HCT116 (cell line): Measurements from ENCODE around the gene BRD9. TPM values are rescaled to one million over a fixed set of nuclear protein-coding genes. Genes with fewer than 3 reads are reported as not detected.

Experiments used
- ATAC-seq: fragments of 200-7000 bp; cut with Tn5 transposase; 2 replicates; pipeline ENCODE4 v1.9.1; 2020; ENCODE audit warnings: mild to moderate bottlenecking, moderate library complexity
- BruUV-seq: library from RNA; stranded (reverse); fragments of 400-500 nt; replicated peaks from 2 replicates; lab custom pipeline; 2021; lab: Mats Ljungman, UMichigan
- CTCF ChIA-PET: fragments of 300-600 bp; sonication (Branson Sonifier 250); formaldehyde crosslinking; loops from one replicate; lab custom pipeline; 2021; ENCODE audit warnings: antibody characterized with exemption; lab: Charles Lee
- POLR2A ChIA-PET: fragments of 300-600, 350-600 bp; sonication (Branson Sonifier 250); formaldehyde crosslinking; loops from one replicate; lab custom pipeline; 2021; ENCODE audit warnings: antibody characterized with exemption; lab: Charles Lee
- RAD21 ChIA-PET, 2 experiments: fragments of 300-600 bp; sonication (Branson Sonifier 250); formaldehyde crosslinking; loops; one replicate each; lab custom pipeline; 2023; ENCODE audit warnings: low total read pairs in 2 of 2; ENCODE audit not compliant: uncharacterized antibody in 2 of 2, unreplicated experiment in 2 of 2, low non-redundant PET in 1 of 2; lab: Charles Lee
- DNase-seq: peaks from one replicate; pipeline ENCODE4 v3.0.0-alpha.2; 2010; ENCODE audit warnings: low read depth, low spot score
- H2AFZ ChIP-seq: fragments of 200-600 bp; shearing (Covaris generic), sonication (generic); 2 replicates; pipeline ENCODE4 v1.6.1; 2017; ENCODE audit warnings: low read depth, mixed run types, mixed read lengths, antibody characterized with exemption, low read length; ENCODE audit not compliant: poor library complexity, severe bottlenecking
- H3K27ac ChIP-seq: 2 replicates; pipeline ENCODE4 v1.5.1; 2012; ENCODE audit warnings: low read depth, low read length
- H3K27me3 ChIP-seq: fragments of 200-600 bp; sonication (generic); 2 replicates; pipeline ENCODE4 v1.6.1; 2016; ENCODE audit warnings: mixed run types, low read length, mixed read lengths; ENCODE audit not compliant: insufficient read depth
- H3K36me3 ChIP-seq, 2 experiments: fragments of 200-500 bp in 1 of 2; fragments of 200-600 bp in 1 of 2; sonication (Bioruptor generic) in 1 of 2; sonication (generic) in 1 of 2; 2 replicates each; pipeline versions ENCODE4 v1.5.1 to v1.6.1; 2014 to 2016; ENCODE audit warnings: low read length in 2 of 2, inconsistent platforms in 1 of 2, mixed read lengths in 1 of 2, mixed run types in 1 of 2; ENCODE audit not compliant: insufficient read depth in 2 of 2, control insufficient read depth in 1 of 2
- H3K4me1 ChIP-seq, 2 experiments: fragments of 200-600 bp in 1 of 2; sonication (generic) in 1 of 2; 2 replicates each; pipeline versions ENCODE4 v1.5.1 to v1.6.1; 2012 to 2017; ENCODE audit warnings: low read length in 2 of 2, inconsistent platforms in 1 of 2, mild to moderate bottlenecking in 1 of 2, mixed read lengths in 1 of 2, mixed run types in 1 of 2, moderate library complexity in 1 of 2; ENCODE audit not compliant: insufficient read depth in 2 of 2, control insufficient read depth in 1 of 2
- H3K4me2 ChIP-seq: fragments of 200-600 bp; sonication (generic); 2 replicates; pipeline ENCODE4 v1.6.1; 2017; ENCODE audit warnings: mixed run types, low read length, mixed read lengths
- H3K4me3 ChIP-seq, 2 experiments: fragments of 200-600 bp in 1 of 2; sonication (generic) in 1 of 2; replicated peaks in 1 of 2; 2 replicates each; pipeline ENCODE4 v1.5.1; 2011 to 2016; ENCODE audit warnings: low read length in 2 of 2, control low read depth in 1 of 2, low read depth in 1 of 2, mild to moderate bottlenecking in 1 of 2, mixed read lengths in 1 of 2, mixed run types in 1 of 2
- H3K79me2 ChIP-seq: fragments of 200-600 bp; sonication (generic); 2 replicates; pipeline ENCODE4 v1.6.1; 2017; ENCODE audit warnings: mild to moderate bottlenecking, mixed run types, low read length, moderate library complexity, mixed read lengths; ENCODE audit not compliant: insufficient read depth
- H3K9ac ChIP-seq: fragments of 200-600 bp; sonication (generic); 2 replicates; pipeline ENCODE4 v1.6.1; 2016; ENCODE audit warnings: low read length, mixed read lengths
- H3K9me2 ChIP-seq: fragments of 200-600 bp; sonication (generic), shearing (Covaris generic); 2 replicates; pipeline ENCODE4 v1.6.1; 2017; ENCODE audit warnings: mixed run types, mild to moderate bottlenecking, moderate library complexity; ENCODE audit not compliant: insufficient read depth
- H3K9me3 ChIP-seq, 2 experiments: fragments of 200-500 bp in 1 of 2; fragments of 200-600 bp in 1 of 2; sonication (Bioruptor generic) in 1 of 2; sonication (generic) in 1 of 2; 2 replicates each; pipeline ENCODE4 v1.6.1; 2014 to 2017; ENCODE audit warnings: low read length in 2 of 2, mixed read lengths in 2 of 2, inconsistent platforms in 1 of 2, low read depth in 1 of 2, mild to moderate bottlenecking in 1 of 2, mixed run types in 1 of 2, moderate library complexity in 1 of 2; ENCODE audit not compliant: control insufficient read depth in 1 of 2, insufficient read depth in 1 of 2
- H4K20me1 ChIP-seq: fragments of 200-600 bp; sonication (generic), shearing (Covaris generic); 2 replicates; pipeline ENCODE4 v1.6.1; 2017; ENCODE audit warnings: mixed run types, mild to moderate bottlenecking, moderate library complexity; ENCODE audit not compliant: insufficient read depth
- EGR1 ChIP-seq: IDR thresholded peaks from 2 replicates; pipeline ENCODE4 v1.6.1; 2012; ENCODE audit warnings: low read depth
- ELF1 ChIP-seq: IDR thresholded peaks from 2 replicates; pipeline ENCODE4 v1.6.1; 2012; ENCODE audit warnings: low read depth, borderline replicate concordance
- EZH2 ChIP-seq: fragments of 200-600 bp; sonication (generic); IDR thresholded peaks from 2 replicates; pipeline ENCODE4 v1.6.1; 2017; ENCODE audit warnings: antibody characterized with exemption, mixed run types
- EZH2phosphoT487 ChIP-seq: fragments of 200-600 bp; IDR thresholded peaks from 2 replicates; pipeline ENCODE4 v1.6.1; 2018; ENCODE audit warnings: antibody characterized with exemption, borderline replicate concordance
- FOSL1 ChIP-seq: IDR thresholded peaks from 2 replicates; pipeline ENCODE4 v1.6.1; 2012; ENCODE audit warnings: low read depth
- JUND ChIP-seq: IDR thresholded peaks from 2 replicates; pipeline ENCODE4 v1.6.1; 2012
- POLR2A ChIP-seq: IDR thresholded peaks from 2 replicates; pipeline ENCODE4 v1.7.0; 2011; ENCODE audit warnings: borderline replicate concordance; ENCODE audit not compliant: insufficient read depth, insufficient read length; ENCODE audit errors: extremely low read depth
- POLR2AphosphoS5 ChIP-seq: IDR thresholded peaks from 2 replicates; pipeline ENCODE4 v1.6.1; 2011; ENCODE audit warnings: mild to moderate bottlenecking, low read depth, low read length, moderate library complexity
- RAD21 ChIP-seq: IDR thresholded peaks from 2 replicates; pipeline ENCODE4 v1.6.1; 2012; ENCODE audit warnings: low read depth, mild to moderate bottlenecking
- SIN3A ChIP-seq: IDR thresholded peaks from 2 replicates; pipeline ENCODE4 v1.6.1; 2012; ENCODE audit warnings: low read depth
- SP1 ChIP-seq: IDR thresholded peaks from 2 replicates; pipeline ENCODE4 v1.6.1; 2012; ENCODE audit warnings: low read depth
- TCF7L2 ChIP-seq: IDR thresholded peaks from 2 replicates; pipeline ENCODE4 v1.7.0; 2011; ENCODE audit warnings: borderline replicate concordance, inconsistent platforms; ENCODE audit not compliant: insufficient read depth, insufficient read length; ENCODE audit errors: extremely low read depth
- ZNF274 ChIP-seq: fragments of 200-500 bp; sonication (Bioruptor generic); IDR thresholded peaks from 2 replicates; pipeline ENCODE4 v1.6.1; 2014; ENCODE audit warnings: mild to moderate bottlenecking, low read depth, low read length, inconsistent platforms
- intact Hi-C: fragments of 100-400 bp; cut with micrococcal nuclease; formaldehyde crosslinking; loops from 2 replicates; pipeline ENCODE4 v1.10.0; 2022
- total RNA-seq: library from RNA; stranded (reverse); gene quantifications from one replicate; pipeline ENCODE4 v1.2.1, GENCODE V29; 2021; ENCODE audit not compliant: unreplicated experiment
- TF ChIP-seq, protein P1 (sequence below): IDR thresholded peaks from 2 replicates; pipeline ENCODE4 v1.6.1; 2012
- TF ChIP-seq, protein P2 (sequence below): IDR thresholded peaks from 2 replicates; pipeline ENCODE4 v1.6.1; 2011; ENCODE audit warnings: mild to moderate bottlenecking, low read length, moderate library complexity; ENCODE audit not compliant: insufficient replicate concordance; ENCODE audit errors: extremely low read depth
- TF ChIP-seq, protein P3 (sequence below), 3 experiments: fragments of 200-600 bp in 1 of 3; sonication (generic) in 1 of 3; IDR thresholded peaks in 2 of 3; conservative IDR thresholded peaks in 1 of 3; 2 replicates each; pipeline ENCODE4 v1.5.1; 2012 to 2017; ENCODE audit warnings: low read depth in 2 of 3, low read length in 2 of 3, antibody characterized with exemption in 1 of 3, borderline replicate concordance in 1 of 3, control low read depth in 1 of 3, mild to moderate bottlenecking in 1 of 3, mixed read lengths in 1 of 3, mixed run types in 1 of 3, moderate library complexity in 1 of 3; ENCODE audit not compliant: insufficient read depth in 1 of 3
- TF ChIP-seq, protein P4 (sequence below): IDR thresholded peaks from 2 replicates; pipeline ENCODE4 v1.6.1; 2012; ENCODE audit warnings: low read depth
- TF ChIP-seq, protein P5 (sequence below): IDR thresholded peaks from 2 replicates; pipeline ENCODE4 v1.6.1; 2012

Gene BRD9
- total RNA-seq, 1 experiment from 2014 or later: 54.6 TPM

DNA sequence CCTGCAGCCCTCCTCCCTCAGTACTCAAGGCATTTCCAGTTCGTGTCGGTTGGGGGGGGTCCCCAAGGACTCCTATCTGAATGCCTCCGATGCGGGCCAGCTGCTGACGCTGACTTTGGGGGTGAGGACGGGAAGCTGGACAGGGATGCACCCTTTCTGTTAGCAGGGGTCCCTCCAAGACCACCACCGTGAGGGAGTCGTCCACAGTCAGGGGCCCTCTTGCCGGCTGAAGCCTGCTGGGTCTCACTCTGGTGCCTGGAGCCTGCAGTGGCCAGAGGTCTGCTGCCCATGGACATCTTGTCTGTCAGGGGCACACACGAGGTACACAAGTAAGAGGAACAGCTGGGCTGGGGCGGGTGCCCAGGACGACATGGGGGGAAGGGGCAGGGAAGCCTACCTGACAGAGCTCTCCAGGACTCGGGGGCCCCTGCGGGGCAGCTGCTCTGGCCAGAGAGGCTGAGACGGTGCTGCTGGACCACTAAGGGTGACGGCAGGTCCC lies 32.8 kb downstream of the BRD9 start:
- Histone ChIP-seq H3K9me3 (no peaks in the 10 kb centered on the region), H3K4me2 (no peak overlapping the region), H3K4me1 (no peaks in the 10 kb centered on the region), H4K20me1 (no peaks in the 10 kb centered on the region), H3K36me3 (peaks cover 4 to 11% of the 10 kb centered on the region in 2 experiments; a peak in 2 of 4 replicates), H3K4me3 (no peak overlapping the region), H3K9ac (no peak overlapping the region), H3K79me2 (no peaks in the 10 kb centered on the region), H2AFZ (no peak overlapping the region), H3K27ac (no peak overlapping the region), H3K27me3 (no peaks in the 10 kb centered on the region)
- ATAC-seq (no peak), DNase-seq (no peak)
- intact Hi-C loops: no loop called here
- ChIA-PET CTCF (no interaction called here), POLR2A (no interaction called here), RAD21 (no interaction called here)
- BruUV-seq: no TSS peak
- TF ChIP-seq RAD21 (no peak), SP1 (no peak), SIN3A (no peak), FOSL1 (no peak), EZH2phosphoT487 (no peak), POLR2AphosphoS5 (no peak), JUND (no peak), TCF7L2 (no peak), EGR1 (no peak), POLR2A (no peak), ELF1 (no peak), EZH2 (no peak), ZNF274 (no peak)
- TF ChIP-seq, protein P1, sequence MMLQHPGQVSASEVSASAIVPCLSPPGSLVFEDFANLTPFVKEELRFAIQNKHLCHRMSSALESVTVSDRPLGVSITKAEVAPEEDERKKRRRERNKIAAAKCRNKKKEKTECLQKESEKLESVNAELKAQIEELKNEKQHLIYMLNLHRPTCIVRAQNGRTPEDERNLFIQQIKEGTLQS: no peak
- TF ChIP-seq, protein P2, sequence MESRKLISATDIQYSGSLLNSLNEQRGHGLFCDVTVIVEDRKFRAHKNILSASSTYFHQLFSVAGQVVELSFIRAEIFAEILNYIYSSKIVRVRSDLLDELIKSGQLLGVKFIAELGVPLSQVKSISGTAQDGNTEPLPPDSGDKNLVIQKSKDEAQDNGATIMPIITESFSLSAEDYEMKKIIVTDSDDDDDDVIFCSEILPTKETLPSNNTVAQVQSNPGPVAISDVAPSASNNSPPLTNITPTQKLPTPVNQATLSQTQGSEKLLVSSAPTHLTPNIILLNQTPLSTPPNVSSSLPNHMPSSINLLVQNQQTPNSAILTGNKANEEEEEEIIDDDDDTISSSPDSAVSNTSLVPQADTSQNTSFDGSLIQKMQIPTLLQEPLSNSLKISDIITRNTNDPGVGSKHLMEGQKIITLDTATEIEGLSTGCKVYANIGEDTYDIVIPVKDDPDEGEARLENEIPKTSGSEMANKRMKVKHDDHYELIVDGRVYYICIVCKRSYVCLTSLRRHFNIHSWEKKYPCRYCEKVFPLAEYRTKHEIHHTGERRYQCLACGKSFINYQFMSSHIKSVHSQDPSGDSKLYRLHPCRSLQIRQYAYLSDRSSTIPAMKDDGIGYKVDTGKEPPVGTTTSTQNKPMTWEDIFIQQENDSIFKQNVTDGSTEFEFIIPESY: no peak
- TF ChIP-seq, protein P3, sequence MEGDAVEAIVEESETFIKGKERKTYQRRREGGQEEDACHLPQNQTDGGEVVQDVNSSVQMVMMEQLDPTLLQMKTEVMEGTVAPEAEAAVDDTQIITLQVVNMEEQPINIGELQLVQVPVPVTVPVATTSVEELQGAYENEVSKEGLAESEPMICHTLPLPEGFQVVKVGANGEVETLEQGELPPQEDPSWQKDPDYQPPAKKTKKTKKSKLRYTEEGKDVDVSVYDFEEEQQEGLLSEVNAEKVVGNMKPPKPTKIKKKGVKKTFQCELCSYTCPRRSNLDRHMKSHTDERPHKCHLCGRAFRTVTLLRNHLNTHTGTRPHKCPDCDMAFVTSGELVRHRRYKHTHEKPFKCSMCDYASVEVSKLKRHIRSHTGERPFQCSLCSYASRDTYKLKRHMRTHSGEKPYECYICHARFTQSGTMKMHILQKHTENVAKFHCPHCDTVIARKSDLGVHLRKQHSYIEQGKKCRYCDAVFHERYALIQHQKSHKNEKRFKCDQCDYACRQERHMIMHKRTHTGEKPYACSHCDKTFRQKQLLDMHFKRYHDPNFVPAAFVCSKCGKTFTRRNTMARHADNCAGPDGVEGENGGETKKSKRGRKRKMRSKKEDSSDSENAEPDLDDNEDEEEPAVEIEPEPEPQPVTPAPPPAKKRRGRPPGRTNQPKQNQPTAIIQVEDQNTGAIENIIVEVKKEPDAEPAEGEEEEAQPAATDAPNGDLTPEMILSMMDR (IDR thresholded peaks at IDR 0.05 in 2 of 3, conservative IDR thresholded peaks at IDR 0.05 in 1 of 3; ENCODE audit: borderline replicate concordance in 1 of 3, insufficient read depth in 1 of 3, low read depth in 2 of 3, low read length in 2 of 3): no peak
- TF ChIP-seq, protein P4, sequence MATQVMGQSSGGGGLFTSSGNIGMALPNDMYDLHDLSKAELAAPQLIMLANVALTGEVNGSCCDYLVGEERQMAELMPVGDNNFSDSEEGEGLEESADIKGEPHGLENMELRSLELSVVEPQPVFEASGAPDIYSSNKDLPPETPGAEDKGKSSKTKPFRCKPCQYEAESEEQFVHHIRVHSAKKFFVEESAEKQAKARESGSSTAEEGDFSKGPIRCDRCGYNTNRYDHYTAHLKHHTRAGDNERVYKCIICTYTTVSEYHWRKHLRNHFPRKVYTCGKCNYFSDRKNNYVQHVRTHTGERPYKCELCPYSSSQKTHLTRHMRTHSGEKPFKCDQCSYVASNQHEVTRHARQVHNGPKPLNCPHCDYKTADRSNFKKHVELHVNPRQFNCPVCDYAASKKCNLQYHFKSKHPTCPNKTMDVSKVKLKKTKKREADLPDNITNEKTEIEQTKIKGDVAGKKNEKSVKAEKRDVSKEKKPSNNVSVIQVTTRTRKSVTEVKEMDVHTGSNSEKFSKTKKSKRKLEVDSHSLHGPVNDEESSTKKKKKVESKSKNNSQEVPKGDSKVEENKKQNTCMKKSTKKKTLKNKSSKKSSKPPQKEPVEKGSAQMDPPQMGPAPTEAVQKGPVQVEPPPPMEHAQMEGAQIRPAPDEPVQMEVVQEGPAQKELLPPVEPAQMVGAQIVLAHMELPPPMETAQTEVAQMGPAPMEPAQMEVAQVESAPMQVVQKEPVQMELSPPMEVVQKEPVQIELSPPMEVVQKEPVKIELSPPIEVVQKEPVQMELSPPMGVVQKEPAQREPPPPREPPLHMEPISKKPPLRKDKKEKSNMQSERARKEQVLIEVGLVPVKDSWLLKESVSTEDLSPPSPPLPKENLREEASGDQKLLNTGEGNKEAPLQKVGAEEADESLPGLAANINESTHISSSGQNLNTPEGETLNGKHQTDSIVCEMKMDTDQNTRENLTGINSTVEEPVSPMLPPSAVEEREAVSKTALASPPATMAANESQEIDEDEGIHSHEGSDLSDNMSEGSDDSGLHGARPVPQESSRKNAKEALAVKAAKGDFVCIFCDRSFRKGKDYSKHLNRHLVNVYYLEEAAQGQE: no peak
- TF ChIP-seq, protein P5, sequence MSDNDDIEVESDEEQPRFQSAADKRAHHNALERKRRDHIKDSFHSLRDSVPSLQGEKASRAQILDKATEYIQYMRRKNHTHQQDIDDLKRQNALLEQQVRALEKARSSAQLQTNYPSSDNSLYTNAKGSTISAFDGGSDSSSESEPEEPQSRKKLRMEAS: no peak
- TF ChIP-seq, all 23 proteins: peak for 0
- no peaks in the 10 kb centered on the region for H3K9me2 ChIP-seq
